ENCODE results near the gene FAM3C. TPM values are rescaled to one million over a fixed set of nuclear protein-coding genes. Genes with fewer than 3 reads are reported as not detected.

The FAM3C gene
- total and polyA plus RNA-seq, 2 donors (not counting 1 experiment from before 2014, with no cell fraction given), result 38.7 to 75.4 TPM

DNA sequence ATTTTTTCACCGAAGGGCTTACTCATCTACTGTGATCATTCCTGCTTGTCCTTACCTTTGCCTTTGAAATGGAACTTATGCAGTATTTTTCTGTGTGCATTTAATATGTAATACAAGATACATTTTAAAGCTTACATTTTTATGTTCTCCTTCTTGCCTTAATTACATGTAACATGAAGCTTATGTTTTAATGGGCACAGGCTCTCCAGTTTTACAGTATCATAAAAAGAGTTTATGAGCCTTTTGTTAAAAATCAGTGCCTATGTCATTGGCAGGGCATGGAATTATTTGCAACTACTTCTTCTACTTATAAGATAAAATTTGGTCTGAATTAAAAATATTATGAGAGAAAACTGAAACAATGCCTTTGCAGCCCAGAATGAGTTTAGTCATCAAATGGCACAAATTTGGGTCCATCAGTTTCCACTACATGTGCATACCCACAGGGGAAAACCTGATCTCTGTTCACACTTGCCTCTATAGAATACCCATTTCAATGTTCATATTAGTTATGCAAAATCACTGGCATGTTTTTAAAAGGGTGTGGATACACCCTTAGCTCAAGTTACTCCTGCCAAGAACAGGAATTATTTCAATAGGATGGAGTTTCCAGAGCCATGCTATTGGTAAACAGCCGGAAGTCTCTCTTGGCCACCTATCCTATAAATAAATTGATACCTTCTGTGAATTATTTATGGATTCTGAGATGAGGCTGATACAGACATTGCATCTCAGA is 95.3 kb downstream of the FAM3C start:
- Mint-ChIP-seq H3K4me1 (peaks cover 40% of the 10 kb centered on the region), H3K4me3 (no peak overlapping the region), H3K27ac (peak overlapping the region; percentile 62), H3K27me3 (no peaks in the 10 kb centered on the region), H3K9me3 (ENCODE audit: insufficient read depth) (no peaks in the 10 kb centered on the region)
- TF ChIP-seq EZH2 (IDR thresholded peaks at IDR 0.05; ENCODE audit: borderline replicate concordance, insufficient read depth, low read depth, low read length, poor library complexity, severe bottlenecking), result no peak
- TF ChIP-seq, protein P1, sequence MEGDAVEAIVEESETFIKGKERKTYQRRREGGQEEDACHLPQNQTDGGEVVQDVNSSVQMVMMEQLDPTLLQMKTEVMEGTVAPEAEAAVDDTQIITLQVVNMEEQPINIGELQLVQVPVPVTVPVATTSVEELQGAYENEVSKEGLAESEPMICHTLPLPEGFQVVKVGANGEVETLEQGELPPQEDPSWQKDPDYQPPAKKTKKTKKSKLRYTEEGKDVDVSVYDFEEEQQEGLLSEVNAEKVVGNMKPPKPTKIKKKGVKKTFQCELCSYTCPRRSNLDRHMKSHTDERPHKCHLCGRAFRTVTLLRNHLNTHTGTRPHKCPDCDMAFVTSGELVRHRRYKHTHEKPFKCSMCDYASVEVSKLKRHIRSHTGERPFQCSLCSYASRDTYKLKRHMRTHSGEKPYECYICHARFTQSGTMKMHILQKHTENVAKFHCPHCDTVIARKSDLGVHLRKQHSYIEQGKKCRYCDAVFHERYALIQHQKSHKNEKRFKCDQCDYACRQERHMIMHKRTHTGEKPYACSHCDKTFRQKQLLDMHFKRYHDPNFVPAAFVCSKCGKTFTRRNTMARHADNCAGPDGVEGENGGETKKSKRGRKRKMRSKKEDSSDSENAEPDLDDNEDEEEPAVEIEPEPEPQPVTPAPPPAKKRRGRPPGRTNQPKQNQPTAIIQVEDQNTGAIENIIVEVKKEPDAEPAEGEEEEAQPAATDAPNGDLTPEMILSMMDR (IDR thresholded peaks at IDR 0.05), result no peak
- H3K9ac ChIP-seq (ENCODE audit: low read length), result no peak overlapping the region
- H4K20me1 ChIP-seq (ENCODE audit: control insufficient read depth, insufficient read depth, low read length, poor library complexity, severe bottlenecking), result no peaks in the 10 kb centered on the region
- H3K27ac ChIP-seq (ENCODE audit: low read length in 2 of 2), result peak overlapping the region in 1 of 2 donors; percentile 27
- intact Hi-C loops (cut with micrococcal nuclease), result no loop called here
- ChIA-PET POLR2A (interaction anchor here (0.6 kb wide), 1 partner anchor 230 kb away, joined by 3 read pairs; no protein-coding TSS in a partner anchor), CTCF (interaction anchor here (1.9 kb wide), 1 partner anchor 10 kb away, joined by 4 read pairs; no protein-coding TSS in a partner anchor)
- H3K79me2 ChIP-seq (ENCODE audit: control insufficient read depth, insufficient read depth, low read length), result no peaks in the 10 kb centered on the region
- no peak overlapping the region for H3K4me3 ChIP-seq (ENCODE audit: control extremely low read depth in 1 of 5, extremely low read depth in 1 of 5, insufficient read depth in 1 of 5, low read depth in 2 of 5, low read length in 4 of 5)
- H3K4me2 ChIP-seq (replicated peaks; ENCODE audit: low read depth, low read length, poor library complexity, severe bottlenecking), result no peak overlapping the region
- no peaks in the 10 kb centered on the region for H3K36me3 ChIP-seq (replicated peaks in 1 of 2; ENCODE audit: control extremely low read depth in 1 of 2, control insufficient read depth in 1 of 2, extremely low read depth in 1 of 2, insufficient read depth in 2 of 2, low read length in 1 of 2)
- no peaks in the 10 kb centered on the region for H3K27me3 ChIP-seq (replicated peaks in 1 of 4; ENCODE audit: control extremely low read depth in 1 of 4, control insufficient read depth in 3 of 4, insufficient read depth in 4 of 4, low read length in 3 of 4)
- ATAC-seq (ENCODE audit: low read depth) (no peak), DNase-seq (no peak)
- peaks cover 0 to 4% (median 1%) of the 10 kb centered on the region in 3 donors for H3K9me3 ChIP-seq (ENCODE audit: control extremely low read depth in 1 of 3, control insufficient read depth in 2 of 3, insufficient read depth in 1 of 3, low read length in 2 of 3)
- no CpG with 5 or more reads among the region's 2 CpGs for WGBS (ENCODE audit: insufficient coverage)
- H2AFZ ChIP-seq (ENCODE audit: insufficient read depth, low read depth, low read length, poor library complexity, severe bottlenecking), result no peak overlapping the region
- peaks cover 24 to 26% of the 10 kb centered on the region in 2 donors for H3K4me1 ChIP-seq (ENCODE audit: control insufficient read depth in 2 of 2, insufficient read depth in 2 of 2, low read length in 2 of 2)

Other genes with a start within 250 kb of the FAM3C start
- 6.9 and 7.4 TPM in 2 replicates for gene WNT16, start 67.3 kb downstream of the FAM3C start, total RNA-seq
- 1.9 and 4.2 TPM in 2 replicates for gene WNT16, start 67.3 kb downstream of the FAM3C start, polyA plus RNA-seq

Measured in B cell (primary cell).